Stimulated activated CD4-positive, alpha-beta T cell treated with anti-CD3 and anti-CD28 coated beads, Interleukin-1b, Interleukin-23, amount 100 ng/mL, for 48 hours (primary cell): Measurements from ENCODE around the gene BET1.

Experiments used
- DNase-seq: peaks from one replicate; pipeline ENCODE4 v3.0.0-alpha.2; 2020

The BET1 gene

GRCh38 chr7:93955304-93955703 lies 48.9 kb downstream of the BET1 start:
- DNase-seq = no peak

- no peak for DNase-seq
Observed at GRCh38 chr7:93949423-93949822, 54.7 kb downstream of the BET1 start.

GRCh38 chr7:93948873-93949272 lies 55.3 kb downstream of the BET1 start:
- no peak for DNase-seq

GRCh38 chr7:93948106-93948505 lies 56.0 kb downstream of the BET1 start:
- no peak for DNase-seq

- DNase-seq = no peak
Observed at GRCh38 chr7:93945756-93946535, 58.2 kb downstream of the BET1 start.

- DNase-seq = no peak
Observed at GRCh38 chr7:93945083-93945482, 59.1 kb downstream of the BET1 start.

- no peak for DNase-seq
Observed at GRCh38 chr7:93944673-93945072, 59.5 kb downstream of the BET1 start.

GRCh38 chr7:93943816-93944540 lies 60.2 kb downstream of the BET1 start:
- no peak for DNase-seq
